ENCODE results near the gene AFTPH. TPM values are rescaled to one million over a fixed set of nuclear protein-coding genes. Genes with fewer than 3 reads are reported as not detected.

Gene AFTPH
- total RNA-seq, 2 donors from 2014 or later: 18.7 to 27.8 TPM

- DNase-seq (ENCODE audit: low spot score): no peak
- intact Hi-C loops (cut with DNase I): loop anchor here in 1 of 2 donors (5.0 to 10.0 kb wide), 2 partner anchors 232 to 1170 kb away; no protein-coding TSS in a partner anchor
Measured at GRCh38 chr2:64622443-64623241, 98.5 kb downstream of the AFTPH start.

DNA sequence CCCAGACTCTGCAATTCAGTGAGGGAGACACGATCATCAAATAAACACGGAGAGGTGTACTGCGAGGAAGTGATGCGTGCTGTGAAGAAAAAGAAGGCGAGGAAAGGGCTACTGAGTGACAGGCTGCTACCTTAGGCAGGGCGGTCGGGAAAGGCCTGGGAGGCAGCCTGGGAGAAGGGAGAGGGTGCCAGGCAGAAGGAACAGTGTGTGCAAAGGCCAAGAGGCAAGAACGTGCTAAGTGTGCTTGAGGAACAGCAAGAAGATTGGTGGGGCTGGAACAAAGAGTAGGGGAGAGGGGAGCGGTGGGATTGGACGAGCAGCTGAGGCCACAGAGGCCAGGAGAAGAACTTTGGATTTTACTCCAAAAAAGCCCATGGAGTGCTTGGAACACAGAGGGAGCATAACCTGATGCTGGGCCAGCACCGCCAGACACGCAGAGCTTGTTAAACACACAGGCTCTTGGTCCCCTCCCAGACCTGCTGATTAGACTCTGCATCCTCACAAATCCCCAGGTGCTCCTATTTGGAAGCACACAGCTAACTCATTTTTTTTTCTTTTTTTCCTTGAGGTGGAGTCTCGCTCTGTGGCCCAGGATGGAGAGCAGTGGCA, 99.2 kb downstream of the AFTPH start:
- intact Hi-C loops (cut with DNase I): loop anchor here in 1 of 2 donors (5.0 to 10.0 kb wide), 2 partner anchors 231 to 1169 kb away; no protein-coding TSS in a partner anchor
- no peak for DNase-seq (ENCODE audit: low spot score)

DNA sequence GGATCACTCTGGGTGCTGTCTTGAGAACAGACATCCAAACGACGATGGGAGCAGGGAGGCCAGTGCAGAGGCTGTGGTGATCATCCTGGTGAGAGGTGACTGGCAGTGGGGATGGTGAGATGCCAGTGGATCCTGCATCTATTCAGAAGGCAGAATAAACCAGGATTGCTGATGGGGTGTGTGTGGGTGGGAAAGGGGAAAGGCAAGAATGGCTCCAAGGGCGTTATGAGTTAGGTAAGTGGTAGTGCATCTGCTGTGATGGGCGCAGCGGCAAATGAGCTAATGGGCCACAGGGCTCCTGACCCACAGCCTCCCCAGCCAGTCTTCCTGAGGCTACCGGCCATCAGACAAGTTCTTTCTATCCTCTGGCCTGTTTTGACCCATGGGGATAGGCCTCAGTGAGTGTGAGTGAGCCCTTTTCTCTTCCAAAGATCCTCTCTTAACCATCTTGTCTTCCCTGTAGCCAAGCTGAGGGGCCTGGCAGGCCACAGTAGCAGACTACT, 100.0 kb downstream of the AFTPH start:
- DNase-seq (ENCODE audit: low spot score): no peak
- intact Hi-C loops (cut with DNase I): loop anchor here in 1 of 2 donors (5.0 to 10.0 kb wide), 2 partner anchors 231 to 1168 kb away; no protein-coding TSS in a partner anchor

- intact Hi-C loops (cut with DNase I): loop anchor here in 1 of 2 donors (5.0 to 10.0 kb wide), 2 partner anchors 230 to 1167 kb away; no protein-coding TSS in a partner anchor
- no peak for DNase-seq (ENCODE audit: low spot score)
Measured at GRCh38 chr2:64624862-64625261, 100.7 kb downstream of the AFTPH start.

GRCh38 chr2:64625299-64626145, 101.4 kb downstream of the AFTPH start:
- intact Hi-C loops (cut with DNase I): loop anchor here in 1 of 2 donors (10.0 kb wide), 1 partner anchor 229 kb away; no protein-coding TSS in a partner anchor
- DNase-seq (ENCODE audit: low spot score): no peak

DNA sequence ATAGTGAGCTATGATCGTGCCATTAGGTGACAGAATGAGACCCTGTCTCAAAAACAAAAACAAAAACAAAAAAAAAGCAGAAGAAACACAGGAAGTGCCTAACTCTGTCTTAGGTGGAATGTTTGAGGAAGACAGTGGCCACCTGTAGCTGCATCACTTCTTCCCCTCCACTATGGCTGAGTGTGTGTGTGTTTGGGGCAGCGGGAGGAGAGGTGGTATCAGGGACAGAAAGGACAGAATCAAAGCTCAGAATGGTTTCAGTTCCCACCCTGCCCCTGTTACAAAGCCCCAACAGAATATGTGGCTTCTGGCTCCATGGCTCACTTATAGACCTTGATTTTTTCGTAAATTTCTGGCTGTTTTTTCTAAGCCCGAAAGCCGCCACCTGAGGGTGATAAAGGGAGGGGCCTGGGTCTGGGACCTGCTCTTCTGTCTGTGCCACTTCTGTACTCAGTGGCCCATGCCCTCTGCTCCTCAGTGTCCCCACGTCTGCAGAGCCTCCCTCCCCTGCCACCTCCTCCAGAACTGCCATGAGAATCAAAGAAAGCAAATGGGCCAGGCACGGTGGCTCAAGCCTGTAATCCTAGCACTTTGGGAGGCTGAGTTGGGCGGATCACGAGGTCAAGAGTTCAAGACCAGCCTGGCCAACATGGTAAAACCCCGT, 102.2 kb downstream of the AFTPH start:
- no peak for DNase-seq (ENCODE audit: low spot score)
- intact Hi-C loops (cut with DNase I): loop anchor here in 1 of 2 donors (10.0 kb wide), 1 partner anchor 229 kb away; no protein-coding TSS in a partner anchor

GRCh38 chr2:64626963-64627760, 103.0 kb downstream of the AFTPH start:
- DNase-seq (ENCODE audit: low spot score): no peak
- intact Hi-C loops (cut with DNase I): loop anchor here in 1 of 2 donors (10.0 kb wide), 1 partner anchor 228 kb away; no protein-coding TSS in a partner anchor

DNA sequence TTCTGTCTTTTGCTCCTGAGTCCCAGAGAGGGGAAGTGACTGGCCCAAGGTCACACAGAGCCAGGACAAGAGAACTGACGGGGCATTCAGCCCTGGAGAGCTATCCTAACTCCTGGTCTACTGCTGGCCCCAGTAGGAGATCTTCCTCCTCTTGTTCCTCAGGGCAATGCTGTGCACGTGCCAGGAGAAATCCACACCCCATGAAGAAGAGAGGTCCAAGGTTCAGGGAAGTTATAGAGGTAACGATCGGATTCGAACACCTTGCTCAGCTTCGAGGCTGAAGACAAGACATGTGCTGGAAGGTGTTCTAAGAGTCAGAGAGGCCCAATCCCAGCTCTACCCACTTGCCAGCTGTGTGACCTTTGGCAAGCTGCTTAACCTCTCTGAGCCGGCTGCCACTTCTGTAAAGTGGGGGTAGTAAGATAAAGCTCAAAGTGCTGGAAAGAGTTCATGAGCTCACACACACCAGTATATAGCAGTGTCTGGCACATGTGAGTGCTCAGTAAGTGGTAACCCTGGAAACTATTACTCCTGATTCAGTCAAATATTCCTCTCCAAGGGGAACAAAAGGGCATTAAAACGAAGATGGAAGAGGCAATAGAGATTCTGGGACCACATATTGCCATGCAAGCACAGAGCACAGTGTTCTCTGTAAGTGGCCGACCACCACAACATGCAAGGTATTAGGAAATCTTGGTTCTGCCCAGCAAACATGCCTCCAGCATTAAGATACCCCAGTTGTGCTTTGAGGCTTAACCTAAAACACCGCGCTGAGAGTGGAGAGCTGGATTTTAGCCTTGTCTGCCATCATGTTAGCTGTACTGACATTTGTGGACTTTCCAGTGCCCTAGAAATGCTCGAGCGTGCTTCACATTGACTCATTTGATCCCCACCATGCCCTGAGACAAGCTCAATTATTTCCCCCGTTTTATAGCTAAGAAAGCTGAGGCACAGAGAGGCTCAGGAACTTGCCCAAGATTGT, 104.0 kb downstream of the AFTPH start:
- intact Hi-C loops (cut with DNase I): loop anchor here in 1 of 2 donors (10.0 kb wide), 1 partner anchor 227 kb away; no protein-coding TSS in a partner anchor
- DNase-seq (ENCODE audit: low spot score): no peak

GRCh38 chr2:64629329-64629781, 105.2 kb downstream of the AFTPH start:
- DNase-seq (ENCODE audit: low spot score): no peak
- intact Hi-C loops (cut with DNase I): loop anchor here in 1 of 2 donors (10.0 kb wide), 1 partner anchor 225 kb away; no protein-coding TSS in a partner anchor

GRCh38 chr2:64629875-64630274, 105.7 kb downstream of the AFTPH start:
- no peak for DNase-seq (ENCODE audit: low spot score)
- intact Hi-C loops (cut with DNase I): loop anchor here in 1 of 2 donors (10.0 kb wide), 1 partner anchor 225 kb away; no protein-coding TSS in a partner anchor

DNA sequence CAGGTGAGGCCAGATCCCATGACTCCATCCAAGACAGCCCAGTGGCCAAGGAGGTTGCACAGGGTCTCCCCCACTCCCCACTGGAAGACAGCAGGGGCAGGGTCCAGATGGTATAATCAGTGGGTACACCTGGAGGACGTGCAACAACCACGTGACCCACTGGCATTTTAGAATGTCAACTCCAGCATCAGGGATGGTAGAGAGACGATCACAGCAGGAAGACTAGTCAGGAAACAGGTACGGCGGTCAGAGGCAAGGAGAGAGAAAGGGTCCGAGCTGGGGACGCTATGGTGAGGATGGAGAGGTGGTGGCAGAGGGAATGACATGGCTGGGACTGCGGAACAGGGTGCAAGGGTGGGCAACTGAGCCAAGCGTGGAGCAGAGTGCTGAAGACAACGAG, 106.6 kb downstream of the AFTPH start:
- DNase-seq (ENCODE audit: low spot score): no peak
- intact Hi-C loops (cut with DNase I): no loop called here

GRCh38 chr2:64631771-64632170, 107.6 kb downstream of the AFTPH start:
- intact Hi-C loops (cut with DNase I): no loop called here
- DNase-seq (ENCODE audit: low spot score): no peak

DNA sequence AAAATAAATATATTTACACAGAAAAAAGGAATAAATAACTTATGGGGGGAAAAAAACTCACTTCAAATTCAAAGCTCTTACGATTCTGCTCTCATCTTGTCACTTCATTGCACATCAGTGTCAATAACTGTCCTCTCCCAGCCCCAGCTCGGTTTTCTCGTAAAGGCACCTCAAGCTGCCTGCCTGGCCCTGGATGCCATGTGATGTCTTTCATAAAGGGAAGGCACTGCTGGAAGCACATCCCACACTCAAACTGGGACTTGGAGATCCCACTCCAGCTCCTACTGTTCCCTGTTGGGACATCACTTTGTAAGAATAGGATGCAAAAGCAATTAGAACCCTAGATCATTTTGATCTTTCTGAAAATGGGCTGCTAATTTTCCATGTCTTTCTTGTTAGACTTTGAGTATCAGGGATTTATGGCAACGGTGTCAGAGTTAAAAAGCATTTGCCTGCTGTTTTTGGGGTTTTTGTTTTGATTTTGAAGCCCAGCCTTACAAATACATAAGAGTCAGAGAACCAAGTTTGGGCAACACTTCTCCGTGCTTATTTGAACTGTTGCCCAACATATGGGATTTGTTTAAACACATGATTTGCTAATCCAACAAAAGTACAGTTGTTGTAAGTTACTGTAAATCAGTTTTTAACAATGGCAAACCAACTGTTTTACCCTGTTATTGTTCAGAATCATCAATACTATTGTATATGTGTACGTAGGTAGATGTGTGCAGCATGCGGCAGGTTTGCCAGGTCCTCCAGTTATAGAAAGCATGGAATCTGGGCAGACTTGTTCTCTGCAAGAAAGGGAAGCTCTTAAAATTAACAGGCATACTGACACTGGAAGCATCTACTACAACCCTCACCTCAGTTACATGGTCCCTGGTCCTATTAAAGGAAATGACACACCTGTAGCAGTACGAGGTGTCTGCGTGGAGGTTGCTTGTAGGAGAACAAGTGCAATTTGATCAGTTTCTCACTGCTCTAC, 109.0 kb downstream of the AFTPH start:
- intact Hi-C loops (cut with DNase I): no loop called here
- DNase-seq (ENCODE audit: low spot score): no peak

DNA sequence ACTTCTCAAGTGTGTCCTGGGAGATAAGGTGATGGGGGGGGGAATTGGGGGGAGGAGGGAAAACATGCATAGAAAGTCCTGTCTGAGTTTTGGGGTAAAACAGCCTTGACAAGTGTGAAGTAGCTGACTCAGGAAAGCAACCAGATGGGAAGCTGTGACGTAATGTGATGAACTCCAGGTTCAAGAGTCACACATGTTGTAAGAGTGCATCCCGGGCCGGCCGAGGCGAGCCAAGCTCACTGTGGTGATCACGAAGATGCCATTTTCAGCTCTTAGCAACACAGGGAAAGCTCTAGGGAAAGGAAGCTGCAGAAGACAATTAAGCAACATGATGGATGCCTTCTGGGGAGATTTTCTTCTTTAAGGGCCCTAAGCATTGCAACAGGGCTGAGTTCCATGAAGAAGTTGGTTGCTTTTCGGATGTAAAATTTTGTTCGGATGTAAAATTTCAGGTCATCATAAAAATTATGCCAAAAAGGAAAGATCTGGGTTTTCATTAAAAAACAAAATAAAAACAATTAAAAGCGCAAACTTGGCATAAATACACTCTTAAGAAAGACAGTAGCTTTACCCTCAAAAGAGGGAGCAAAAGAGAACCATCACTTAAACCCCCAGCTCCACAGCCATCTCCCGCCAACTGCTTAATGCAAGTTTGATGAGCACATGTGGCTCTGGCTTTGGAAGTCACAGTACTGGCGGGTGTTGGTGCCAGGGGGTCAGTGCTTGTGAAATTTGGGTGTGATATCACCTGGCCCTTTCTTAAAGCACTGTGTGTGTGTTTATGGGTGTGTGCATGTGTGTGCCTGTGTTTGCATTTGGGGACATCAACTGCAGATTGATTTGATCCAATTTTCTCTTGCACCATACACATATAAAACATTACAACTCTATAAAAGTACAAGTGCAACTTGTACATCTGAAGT, 110.5 kb downstream of the AFTPH start:
- no peak for DNase-seq (ENCODE audit: low spot score)

More for the DNA sequence above, 110.5 kb downstream of the AFTPH start:
- intact Hi-C loops (cut with DNase I): no loop called here
